ENCODE measurements around the gene S100A11.

S100A11 gene

GRCh38 chr1:152039886-152040285 lies 3.1 kb upstream of the S100A11 start:
- DNase-seq (ENCODE audit: low read depth in 2 of 2) = no peak

GRCh38 chr1:152039461-152039860 lies 2.7 kb upstream of the S100A11 start:
- DNase-seq (ENCODE audit: low read depth in 2 of 2) = no peak

GRCh38 chr1:152038871-152039270 lies 2.1 kb upstream of the S100A11 start:
- no peak for DNase-seq (ENCODE audit: low read depth in 2 of 2)

GRCh38 chr1:152035539-152036266 lies 1.1 kb downstream of the S100A11 start:
- DNase-seq (ENCODE audit: low read depth in 2 of 2) = no peak

- no peak for DNase-seq (ENCODE audit: low read depth in 2 of 2)
Measured at GRCh38 chr1:152034654-152035538, 1.9 kb downstream of the S100A11 start.

GRCh38 chr1:152034324-152034653 lies 2.5 kb downstream of the S100A11 start:
- DNase-seq (ENCODE audit: low read depth in 2 of 2) = no peak

GRCh38 chr1:152029929-152030211 lies 6.9 kb downstream of the S100A11 start:
- no peak for DNase-seq (ENCODE audit: low read depth in 2 of 2)

GRCh38 chr1:152029144-152029928 lies 7.5 kb downstream of the S100A11 start:
- DNase-seq (ENCODE audit: low read depth in 2 of 2) = no peak

GRCh38 chr1:152026895-152027294 lies 9.9 kb downstream of the S100A11 start:
- DNase-seq (ENCODE audit: low read depth in 2 of 2) = no peak

GRCh38 chr1:152024223-152024622 lies 12.6 kb downstream of the S100A11 start:
- DNase-seq (ENCODE audit: low read depth in 2 of 2) = no peak

GRCh38 chr1:152023221-152023620 lies 13.6 kb downstream of the S100A11 start:
- DNase-seq (ENCODE audit: low read depth in 2 of 2) = no peak

- no peak for DNase-seq (ENCODE audit: low read depth in 2 of 2)
Measured at GRCh38 chr1:152022474-152022873, 14.3 kb downstream of the S100A11 start.

- no peak for DNase-seq (ENCODE audit: low read depth in 2 of 2)
Measured at GRCh38 chr1:152021569-152021968, 15.2 kb downstream of the S100A11 start.

GRCh38 chr1:152020849-152021248 lies 16.0 kb downstream of the S100A11 start:
- DNase-seq (ENCODE audit: low read depth in 2 of 2) = no peak

GRCh38 chr1:152018537-152018936 lies 18.3 kb downstream of the S100A11 start:
- DNase-seq (ENCODE audit: low read depth in 2 of 2) = no peak

- DNase-seq (ENCODE audit: low read depth in 2 of 2) = no peak
Measured at GRCh38 chr1:152015766-152016165, 21.0 kb downstream of the S100A11 start.

- DNase-seq (ENCODE audit: low read depth in 2 of 2) = no peak
Measured at GRCh38 chr1:152014943-152015342, 21.9 kb downstream of the S100A11 start.

GRCh38 chr1:152013664-152014237 lies 23.1 kb downstream of the S100A11 start:
- DNase-seq (ENCODE audit: low read depth in 2 of 2) = no peak

- no peak for DNase-seq (ENCODE audit: low read depth in 2 of 2)
Measured at GRCh38 chr1:152009691-152010090, 27.1 kb downstream of the S100A11 start.

GRCh38 chr1:152007047-152007446 lies 29.8 kb downstream of the S100A11 start:
- no peak for DNase-seq (ENCODE audit: low read depth in 2 of 2)

- no peak for DNase-seq (ENCODE audit: low read depth in 2 of 2)
Measured at GRCh38 chr1:152005360-152005912, 31.4 kb downstream of the S100A11 start.
